GM10847 (cell line): ENCODE measurements around the gene SPRED2.

Source experiments
- POLR2A ChIP-seq: IDR thresholded peaks from 2 replicates; pipeline ENCODE4 v1.6.1; 2011; ENCODE audit not compliant: insufficient read length; ENCODE audit errors: extremely low read depth

SPRED2 gene

DNA sequence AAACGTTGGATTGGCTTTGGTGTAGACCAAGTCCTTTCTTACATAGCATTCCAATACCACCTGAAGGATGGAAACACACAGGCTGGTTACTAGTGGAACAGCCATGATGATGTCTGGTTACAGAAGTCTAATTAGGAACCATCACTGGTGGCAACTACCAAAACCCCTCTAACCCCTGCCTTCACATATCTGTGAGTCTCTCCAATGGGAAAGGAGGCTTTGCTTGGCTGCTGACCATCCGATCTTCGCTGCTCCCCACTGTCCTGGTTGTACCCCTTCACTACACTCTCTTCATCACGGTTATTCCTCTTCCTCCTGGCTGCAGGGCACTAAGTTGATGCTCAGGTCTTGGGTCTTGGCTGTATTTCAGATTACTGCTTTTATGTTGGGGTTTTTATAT, 97.7 kb downstream of the SPRED2 start:
- TF ChIP-seq POLR2A, result no peak

DNA sequence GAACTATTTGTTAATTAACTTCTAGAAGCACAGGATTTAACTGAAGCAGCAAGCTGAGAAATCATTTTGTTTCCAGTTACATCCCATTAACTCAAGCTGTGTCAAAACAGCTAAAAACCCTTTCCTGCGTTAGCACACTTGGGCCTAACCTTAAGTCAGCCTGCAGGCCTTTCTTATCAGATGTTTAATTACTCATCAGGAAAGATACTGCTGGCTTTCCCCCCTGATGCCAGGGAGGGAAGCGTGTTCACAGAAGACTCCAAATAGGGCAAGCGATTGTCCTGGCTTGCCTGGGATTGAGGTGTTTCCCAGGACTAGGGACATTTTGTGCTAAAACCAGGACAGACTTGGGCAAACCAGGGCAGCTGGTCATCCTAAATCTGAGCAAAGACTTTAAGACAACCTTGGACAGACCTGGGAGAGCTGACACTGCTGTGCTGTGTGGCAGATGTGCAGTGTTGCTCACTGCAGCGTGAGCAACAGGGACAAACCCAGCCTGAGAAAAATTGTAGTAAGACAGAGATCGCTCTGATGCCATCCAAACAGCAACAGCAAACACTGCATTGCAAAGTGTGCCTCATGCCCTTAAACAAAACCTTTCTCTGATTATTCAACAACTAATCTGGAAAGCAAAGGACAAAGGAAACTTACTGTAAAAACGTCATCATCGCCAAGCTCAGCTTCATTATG, 100.9 kb downstream of the SPRED2 start:
- no peak for TF ChIP-seq POLR2A

DNA sequence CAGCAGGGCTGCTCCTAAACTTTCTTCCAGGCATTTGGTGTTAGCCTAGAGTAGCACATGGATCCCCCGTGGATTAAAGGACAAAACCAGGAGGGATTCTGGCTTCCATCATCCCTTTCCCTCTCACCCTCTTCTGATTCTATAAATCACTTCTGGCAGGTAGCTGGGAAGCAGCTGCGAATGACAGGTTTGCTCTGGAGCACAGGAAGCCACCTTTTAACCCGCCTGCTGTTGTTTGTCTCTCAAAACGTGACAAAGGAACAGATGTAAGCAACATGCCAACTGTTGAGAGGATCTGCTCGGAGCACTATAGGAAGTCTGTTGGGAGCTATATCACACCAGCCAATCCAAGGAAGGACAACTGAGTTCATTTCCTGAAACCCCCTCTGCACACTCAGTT, 102.9 kb downstream of the SPRED2 start:
- no peak for TF ChIP-seq POLR2A

DNA sequence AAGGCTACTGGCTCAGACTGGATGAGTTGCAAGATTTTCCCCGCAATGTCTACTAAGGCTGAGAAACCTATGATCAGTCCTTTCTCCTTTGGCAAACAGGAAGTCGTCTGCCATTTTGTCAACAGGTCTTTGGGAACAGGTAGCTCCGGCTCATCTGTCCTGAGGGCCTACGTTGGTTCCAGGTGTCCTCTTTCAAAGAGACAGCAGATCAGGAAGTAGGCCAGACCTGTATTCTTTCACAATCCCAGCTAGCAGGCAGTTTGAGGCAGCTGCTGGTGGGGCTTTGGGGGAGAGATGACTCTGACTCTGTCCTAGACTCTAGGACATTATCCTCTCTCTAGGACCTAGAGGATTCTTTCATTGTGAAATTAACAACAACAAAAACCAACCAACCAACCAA, 106.1 kb downstream of the SPRED2 start:
- TF ChIP-seq POLR2A, result no peak

DNA sequence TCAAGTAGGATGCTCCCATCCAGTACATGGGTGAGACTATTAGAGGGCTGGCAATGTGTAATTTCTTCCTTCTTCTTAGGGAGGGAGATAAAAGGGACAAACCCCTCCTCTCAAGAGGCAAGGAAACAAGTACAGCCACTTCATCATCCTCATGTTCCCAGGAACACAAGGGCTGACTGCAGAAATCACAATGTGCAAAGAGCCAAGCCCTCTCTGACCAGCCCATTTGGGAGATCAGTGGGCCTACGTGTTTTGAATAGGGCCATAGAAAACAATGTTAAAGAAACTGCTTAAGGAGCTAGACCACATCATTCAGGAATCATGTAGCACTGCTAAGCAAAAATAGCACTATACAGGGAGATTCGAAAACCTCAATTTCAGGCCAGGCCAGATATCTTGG, 107.3 kb downstream of the SPRED2 start:
- no peak for TF ChIP-seq POLR2A

DNA sequence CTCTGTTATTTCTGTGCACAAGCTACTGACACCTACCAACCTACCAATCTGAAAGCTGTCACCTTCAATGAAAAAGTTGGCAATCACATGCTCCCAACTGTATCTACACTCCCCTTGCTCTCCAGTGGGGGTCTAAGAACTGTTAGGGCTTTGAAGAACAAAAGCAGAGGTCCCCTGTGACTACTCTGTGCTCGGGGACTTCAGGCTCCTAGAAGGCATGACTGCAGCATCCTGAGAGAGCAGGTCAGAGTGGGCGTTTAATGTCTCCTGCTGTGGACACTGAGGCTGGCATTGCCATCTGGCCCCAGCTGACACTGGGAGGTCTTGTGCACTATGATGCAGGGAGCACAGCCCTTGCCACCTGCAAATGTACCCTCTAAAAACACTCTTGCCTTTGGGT, 111.5 kb downstream of the SPRED2 start:
- no peak for TF ChIP-seq POLR2A

DNA sequence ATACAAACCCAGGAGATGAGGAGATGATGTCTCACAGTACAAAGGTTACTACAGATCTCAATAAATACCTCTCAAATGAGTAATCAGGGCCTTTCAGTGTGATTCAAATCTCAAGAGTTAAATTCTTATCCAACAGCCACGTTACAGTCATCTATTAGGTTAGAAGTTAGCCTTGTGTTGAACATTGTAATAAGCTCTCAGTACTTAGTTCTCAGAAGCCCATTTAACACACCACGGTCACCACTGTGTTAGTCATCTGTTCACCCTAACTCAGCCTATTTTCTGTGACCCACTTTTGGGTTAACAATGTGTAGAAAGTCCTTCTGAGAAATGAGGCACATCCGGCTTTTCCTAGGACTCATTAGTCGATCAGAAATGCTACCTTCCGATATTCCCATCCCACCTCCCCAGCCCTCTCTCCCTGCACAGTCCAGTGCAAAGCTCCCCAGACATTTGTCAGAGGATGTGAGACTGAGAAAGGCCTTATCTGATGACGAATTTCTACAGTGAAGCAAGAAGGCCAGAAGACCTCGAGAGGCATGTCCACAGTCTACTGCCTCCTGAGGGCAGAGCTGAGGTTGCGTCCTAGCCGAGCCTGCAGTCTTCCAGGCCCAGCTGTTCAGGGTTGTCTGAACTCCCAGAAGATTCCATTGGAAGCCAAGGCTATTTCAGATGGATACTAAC, 112.2 kb downstream of the SPRED2 start:
- no peak for TF ChIP-seq POLR2A

DNA sequence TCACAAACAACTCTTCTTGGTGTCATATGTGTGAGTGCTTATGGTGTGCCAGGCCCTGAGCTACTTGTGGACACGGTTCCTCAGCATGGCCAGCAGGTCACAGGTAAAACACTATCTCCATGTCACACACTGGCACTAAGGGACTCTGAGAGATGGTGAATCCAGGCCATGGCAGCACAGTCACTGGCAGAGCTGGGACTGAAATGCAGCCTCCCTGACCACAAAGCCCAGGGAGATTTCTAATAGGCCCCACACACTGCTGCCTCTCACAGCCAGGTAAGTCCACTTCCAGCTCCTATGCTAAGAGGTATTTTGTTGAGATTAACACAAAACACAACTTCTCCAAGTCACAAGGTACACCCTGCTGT, 112.7 kb downstream of the SPRED2 start:
- TF ChIP-seq POLR2A, result no peak

DNA sequence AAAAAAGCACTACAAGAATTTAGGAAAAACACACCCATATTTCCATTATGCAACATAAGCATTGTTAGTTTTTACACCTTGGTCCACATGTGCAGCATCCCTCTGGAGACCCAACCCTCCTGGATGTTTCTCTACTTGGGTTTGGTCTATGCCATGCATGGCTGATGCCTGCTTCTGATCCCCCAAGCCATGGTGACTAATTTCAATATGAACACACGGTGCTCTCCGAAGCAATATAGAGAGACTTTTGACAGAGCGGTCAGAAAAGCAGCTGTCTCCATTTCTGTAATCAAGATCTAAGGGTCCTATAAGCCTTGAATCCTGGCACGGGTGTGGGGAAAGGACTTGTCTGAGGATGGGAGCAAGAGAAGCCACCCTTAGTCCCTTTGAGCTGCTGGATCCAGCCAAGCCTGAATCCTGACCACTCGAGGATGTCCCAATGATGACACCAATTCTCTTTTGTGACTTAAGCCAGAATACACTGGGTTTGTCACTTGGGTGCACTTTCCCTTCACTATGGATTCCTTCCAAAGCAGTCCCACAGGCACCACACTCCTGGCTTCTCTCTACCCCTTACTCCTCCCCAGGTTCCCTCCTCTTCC, 113.2 kb downstream of the SPRED2 start:
- no peak for TF ChIP-seq POLR2A

DNA sequence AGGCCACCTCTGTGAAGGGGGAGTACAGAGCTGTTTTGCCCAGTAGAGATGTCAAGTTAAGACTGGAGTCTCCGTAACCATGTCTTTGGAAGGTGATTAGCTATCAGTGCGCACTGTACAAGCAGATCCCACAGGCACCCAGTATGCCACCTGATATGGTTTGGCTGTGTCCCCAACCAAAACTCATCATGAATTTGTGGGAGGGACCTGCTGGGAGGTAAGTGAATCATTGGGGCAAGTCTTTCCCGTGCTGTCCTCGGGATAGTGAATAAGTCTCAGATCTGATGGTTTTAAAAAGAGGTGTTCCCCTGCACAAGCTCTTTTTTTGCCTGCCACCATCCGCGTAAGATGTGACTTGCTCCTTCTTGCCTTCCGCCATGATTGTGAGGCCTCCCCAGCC, 114.6 kb downstream of the SPRED2 start:
- no peak for TF ChIP-seq POLR2A

DNA sequence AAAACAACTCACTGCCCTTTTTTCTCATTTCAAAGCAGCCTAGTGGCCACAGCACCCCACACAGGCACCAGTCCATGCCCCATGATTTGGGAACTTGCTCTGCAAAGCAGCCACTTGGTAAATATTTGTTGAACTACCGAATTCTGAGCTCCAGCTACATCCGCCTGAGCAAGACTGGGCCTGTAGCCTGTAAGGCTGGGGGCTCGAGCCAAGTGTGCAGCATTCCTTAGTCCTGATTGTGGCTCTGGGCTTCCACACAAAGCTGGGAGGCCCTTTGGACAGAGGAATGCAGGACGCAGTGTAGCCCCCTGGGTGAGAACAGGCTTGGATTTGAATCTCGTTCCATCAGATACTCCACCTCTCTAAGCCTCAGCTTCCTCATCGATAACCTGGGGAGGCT, 116.3 kb downstream of the SPRED2 start:
- no peak for TF ChIP-seq POLR2A

DNA sequence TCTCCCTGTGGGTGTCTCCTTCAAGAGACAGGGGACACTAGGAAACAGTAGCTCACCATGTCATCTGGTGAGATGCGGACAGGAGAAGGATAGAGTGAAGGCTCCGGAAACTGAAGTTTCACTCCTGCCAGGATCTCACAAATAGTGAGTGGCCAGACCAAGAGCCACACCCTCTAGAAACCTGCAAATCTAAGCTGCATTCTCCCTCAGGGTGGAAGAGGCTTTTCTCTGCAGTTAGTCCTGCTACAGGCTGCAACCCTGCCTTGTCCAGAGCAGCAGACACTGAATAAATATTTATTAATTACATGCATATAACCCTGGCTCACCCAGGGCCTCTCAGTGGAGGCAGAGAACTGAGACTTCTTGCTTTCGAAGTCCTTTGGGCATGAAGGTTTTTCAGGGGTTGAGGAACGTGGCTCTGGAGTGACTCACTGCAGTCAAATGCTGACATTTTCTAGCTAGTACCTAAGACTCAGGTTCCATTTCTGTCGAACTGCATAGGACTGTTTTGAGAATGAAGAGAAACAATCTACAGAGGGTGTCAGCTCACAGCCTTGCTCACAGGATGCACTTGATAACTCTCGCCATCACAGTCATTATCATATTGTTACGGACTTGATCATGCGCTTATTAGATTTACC, 117.5 kb downstream of the SPRED2 start:
- no peak for TF ChIP-seq POLR2A

DNA sequence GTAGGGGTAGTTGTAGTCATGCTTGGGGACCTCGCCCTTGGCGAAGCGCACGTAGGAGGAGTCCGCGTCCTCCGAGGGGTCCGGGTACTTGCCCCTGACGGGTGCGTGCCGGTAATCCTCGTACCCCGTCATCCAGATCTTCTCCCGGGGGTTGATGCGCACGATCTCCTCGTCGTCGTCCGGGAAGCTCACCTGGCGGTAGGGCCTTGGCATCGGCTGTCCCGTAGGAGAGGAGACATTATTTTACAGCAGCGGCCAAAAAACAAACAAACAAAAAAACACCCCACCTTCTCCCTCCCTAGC, 118.5 kb downstream of the SPRED2 start:
- no peak for TF ChIP-seq POLR2A

DNA sequence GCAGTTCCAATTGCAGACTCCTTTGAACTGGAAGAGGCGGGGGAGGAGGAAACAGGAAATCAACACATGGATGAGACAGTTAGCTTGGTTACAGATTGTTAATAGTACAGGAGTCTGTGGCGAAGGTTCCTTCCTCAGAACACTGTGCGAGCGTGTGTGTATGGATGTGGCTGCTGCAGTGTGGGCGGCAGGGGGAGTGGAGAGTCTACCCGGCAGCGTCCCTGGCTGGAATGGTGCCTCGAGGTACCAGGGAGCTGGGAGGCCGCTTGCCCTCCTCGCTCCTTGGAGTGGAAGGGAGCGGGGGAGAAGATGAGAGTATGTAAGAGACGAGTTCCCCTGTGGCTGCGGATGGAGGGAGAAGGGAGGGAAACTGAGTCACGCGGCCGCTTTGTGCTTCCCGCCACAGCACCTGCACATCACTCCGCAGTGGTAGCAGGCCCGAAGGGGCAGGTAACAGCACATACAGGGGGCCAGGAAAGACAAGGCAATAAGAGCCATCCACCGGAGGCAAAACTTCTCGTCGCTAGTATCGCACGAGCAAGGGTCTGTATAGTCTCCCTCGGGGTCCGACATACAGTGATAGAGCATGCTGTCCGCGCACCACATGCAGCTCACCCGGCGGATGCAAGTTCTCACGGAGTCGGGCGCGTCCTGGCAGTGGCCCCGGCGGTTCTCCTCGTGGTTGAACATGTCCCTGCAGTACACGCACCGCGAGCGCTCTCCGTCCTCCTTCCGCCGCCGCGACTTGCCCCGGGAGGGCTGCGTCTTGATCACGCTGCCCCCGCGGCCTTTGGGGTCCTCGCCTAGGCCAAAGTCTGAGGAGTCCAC, 119.1 kb downstream of the SPRED2 start:
- TF ChIP-seq POLR2A, result no peak

DNA sequence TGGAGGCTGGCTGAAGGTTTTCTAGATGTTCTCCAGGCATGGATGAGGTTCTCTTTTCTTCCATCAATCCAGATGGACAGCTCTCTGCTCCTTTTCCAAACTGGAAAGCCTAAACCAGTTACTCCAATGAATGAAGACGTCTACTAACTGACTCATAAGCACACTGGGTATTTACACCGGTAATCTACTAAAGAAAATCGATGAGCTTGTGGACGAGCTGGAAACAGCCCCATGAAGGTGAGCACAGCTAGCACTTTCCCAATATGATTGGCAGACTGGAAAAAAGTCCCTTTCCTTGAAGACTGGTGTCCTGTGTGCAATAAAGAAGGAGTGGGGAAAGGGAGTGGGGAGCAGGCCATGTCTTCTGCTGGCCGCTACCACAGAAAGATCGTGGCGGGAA, 120.8 kb downstream of the SPRED2 start:
- TF ChIP-seq POLR2A, result no peak
